Breast epithelium (tissue), 3 donors: Measurements from ENCODE around the gene SERINC2.

Source experiments
- CTCF ChIP-seq, 3 donors: fragments of 450-650 bp; IDR thresholded peaks; one replicate each; pipeline ENCODE4 v1.5.1; 2016 to 2017; ENCODE audit warnings: antibody characterized with exemption in 3 of 3, mild to moderate bottlenecking in 3 of 3, moderate library complexity in 3 of 3
- POLR2A ChIP-seq: fragments of 450-650 bp; IDR thresholded peaks from one replicate; pipeline ENCODE4 v1.6.1; 2016; ENCODE audit warnings: antibody characterized with exemption, mild to moderate bottlenecking, moderate library complexity

GRCh38 chr1:31394584-31395193 is 18.3 kb upstream of the SERINC2 start:
- TF ChIP-seq CTCF (IDR thresholded peaks at IDR 0.05) (peak; percentile 42 to 92 (median 89)), POLR2A (no peak)
